Measurements from ENCODE around the gene PLCG2.

GRCh38 chr16:81900456-81900855, 121.4 kb downstream of the PLCG2 start:
- TF ChIP-seq, protein P1, sequence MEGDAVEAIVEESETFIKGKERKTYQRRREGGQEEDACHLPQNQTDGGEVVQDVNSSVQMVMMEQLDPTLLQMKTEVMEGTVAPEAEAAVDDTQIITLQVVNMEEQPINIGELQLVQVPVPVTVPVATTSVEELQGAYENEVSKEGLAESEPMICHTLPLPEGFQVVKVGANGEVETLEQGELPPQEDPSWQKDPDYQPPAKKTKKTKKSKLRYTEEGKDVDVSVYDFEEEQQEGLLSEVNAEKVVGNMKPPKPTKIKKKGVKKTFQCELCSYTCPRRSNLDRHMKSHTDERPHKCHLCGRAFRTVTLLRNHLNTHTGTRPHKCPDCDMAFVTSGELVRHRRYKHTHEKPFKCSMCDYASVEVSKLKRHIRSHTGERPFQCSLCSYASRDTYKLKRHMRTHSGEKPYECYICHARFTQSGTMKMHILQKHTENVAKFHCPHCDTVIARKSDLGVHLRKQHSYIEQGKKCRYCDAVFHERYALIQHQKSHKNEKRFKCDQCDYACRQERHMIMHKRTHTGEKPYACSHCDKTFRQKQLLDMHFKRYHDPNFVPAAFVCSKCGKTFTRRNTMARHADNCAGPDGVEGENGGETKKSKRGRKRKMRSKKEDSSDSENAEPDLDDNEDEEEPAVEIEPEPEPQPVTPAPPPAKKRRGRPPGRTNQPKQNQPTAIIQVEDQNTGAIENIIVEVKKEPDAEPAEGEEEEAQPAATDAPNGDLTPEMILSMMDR (conservative IDR thresholded peaks at IDR 0.05; ENCODE audit: low read length), result no peak
- TF ChIP-seq EZH2phosphoT487 (IDR thresholded peaks at IDR 0.05; ENCODE audit: borderline replicate concordance, low read depth, low read length), result no peak

All from OCI-LY7 (cell line).